Activated CD8-positive, alpha-beta memory T cell treated with anti-CD3 and anti-CD28 coated beads for 1 hour (primary cell): ENCODE results near the gene HOXD11.

Source experiments
- DNase-seq, 2 donors: peaks; one replicate each; pipeline ENCODE4 v3.0.0-alpha.2; 2020; ENCODE audit warnings: low read depth in 1 of 2; ENCODE audit errors: extremely low read depth in 1 of 2

HOXD11 gene

GRCh38 chr2:176081376-176081836, 25.7 kb upstream of the HOXD11 start:
- no peak for DNase-seq

- no peak for DNase-seq
Observed at GRCh38 chr2:176081837-176082524, 25.1 kb upstream of the HOXD11 start.

GRCh38 chr2:176082525-176082823, 24.6 kb upstream of the HOXD11 start:
- no peak for DNase-seq

- DNase-seq = no peak
Observed at GRCh38 chr2:176082824-176083751, 24.0 kb upstream of the HOXD11 start.

GRCh38 chr2:176083796-176084261, 23.3 kb upstream of the HOXD11 start, which contains the start of gene EVX2:
Gene EVX2, minus strand, starts transcription at chr2:176083962. Its CDS starts 186 bp downstream, at chr2:176083776.
- DNase-seq = no peak

GRCh38 chr2:176084611-176085119, 22.4 kb upstream of the HOXD11 start:
- no peak for DNase-seq

GRCh38 chr2:176085120-176085788, 21.8 kb upstream of the HOXD11 start:
- no peak for DNase-seq

GRCh38 chr2:176085861-176086771, 21.0 kb upstream of the HOXD11 start:
- no peak for DNase-seq

- DNase-seq = no peak
Observed at GRCh38 chr2:176087330-176088047, 19.6 kb upstream of the HOXD11 start.

- no peak for DNase-seq
Observed at GRCh38 chr2:176088048-176088936, 18.8 kb upstream of the HOXD11 start.

GRCh38 chr2:176088937-176089842, 17.9 kb upstream of the HOXD11 start:
- no peak for DNase-seq

GRCh38 chr2:176089843-176090395, 17.2 kb upstream of the HOXD11 start:
- DNase-seq = no peak

GRCh38 chr2:176090862-176091261, 16.2 kb upstream of the HOXD11 start:
- no peak for DNase-seq

GRCh38 chr2:176091329-176092258, 15.5 kb upstream of the HOXD11 start:
- DNase-seq = no peak

GRCh38 chr2:176092270-176093144, 14.6 kb upstream of the HOXD11 start, which contains the start of gene HOXD13:
Gene HOXD13, plus strand, starts transcription at chr2:176092721. Its CDS starts 170 bp downstream, at chr2:176092891.
- DNase-seq = no peak
